ENCODE results near the gene METAP2. TPM values are rescaled to one million over a fixed set of nuclear protein-coding genes. Genes with fewer than 3 reads are reported as not detected.

METAP2 gene
- total and polyA plus RNA-seq, 2 experiments from 2014 or later: 111 to 159 TPM

DNA sequence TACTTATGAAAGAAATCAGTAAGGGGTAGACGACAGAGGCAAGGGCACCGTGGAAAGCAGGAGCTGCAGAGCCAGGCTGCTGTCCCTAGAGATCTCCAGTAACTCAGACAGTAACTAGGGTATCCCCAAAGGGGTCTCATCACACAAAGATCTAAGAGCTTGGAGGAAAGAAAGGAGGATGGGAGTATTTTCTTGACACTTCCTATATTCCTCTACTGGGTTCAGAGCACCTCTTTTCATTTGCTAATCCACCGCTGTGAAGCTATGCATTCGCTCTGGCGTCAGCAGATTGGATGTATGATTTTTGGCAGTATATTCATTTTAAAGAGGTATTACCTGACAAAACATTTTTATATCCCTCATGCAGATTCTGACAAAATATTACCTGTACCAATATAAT lies 64.7 kb downstream of the METAP2 start (continued):
- TF ChIP-seq NANOG (IDR thresholded peaks at IDR 0.05; ENCODE audit: borderline replicate concordance) (no peak), ZNF331 (CRISPR knock-in tag; IDR thresholded peaks at IDR 0.05; ENCODE audit: low read depth) (no peak), CREB1 (CRISPR knock-in tag; IDR thresholded peaks at IDR 0.05; ENCODE audit: low read depth) (no peak), JUNB (IDR thresholded peaks at IDR 0.05; ENCODE audit: unreplicated experiment) (no peak), ZNF114 (CRISPR knock-in tag; IDR thresholded peaks at IDR 0.05) (no peak), EZH2 (IDR thresholded peaks at IDR 0.05; ENCODE audit: low read depth, unreplicated experiment) (no peak), POLR2AphosphoS5 (IDR thresholded peaks at IDR 0.05; ENCODE audit: low read depth) (no peak)
- TF ChIP-seq, protein P1, sequence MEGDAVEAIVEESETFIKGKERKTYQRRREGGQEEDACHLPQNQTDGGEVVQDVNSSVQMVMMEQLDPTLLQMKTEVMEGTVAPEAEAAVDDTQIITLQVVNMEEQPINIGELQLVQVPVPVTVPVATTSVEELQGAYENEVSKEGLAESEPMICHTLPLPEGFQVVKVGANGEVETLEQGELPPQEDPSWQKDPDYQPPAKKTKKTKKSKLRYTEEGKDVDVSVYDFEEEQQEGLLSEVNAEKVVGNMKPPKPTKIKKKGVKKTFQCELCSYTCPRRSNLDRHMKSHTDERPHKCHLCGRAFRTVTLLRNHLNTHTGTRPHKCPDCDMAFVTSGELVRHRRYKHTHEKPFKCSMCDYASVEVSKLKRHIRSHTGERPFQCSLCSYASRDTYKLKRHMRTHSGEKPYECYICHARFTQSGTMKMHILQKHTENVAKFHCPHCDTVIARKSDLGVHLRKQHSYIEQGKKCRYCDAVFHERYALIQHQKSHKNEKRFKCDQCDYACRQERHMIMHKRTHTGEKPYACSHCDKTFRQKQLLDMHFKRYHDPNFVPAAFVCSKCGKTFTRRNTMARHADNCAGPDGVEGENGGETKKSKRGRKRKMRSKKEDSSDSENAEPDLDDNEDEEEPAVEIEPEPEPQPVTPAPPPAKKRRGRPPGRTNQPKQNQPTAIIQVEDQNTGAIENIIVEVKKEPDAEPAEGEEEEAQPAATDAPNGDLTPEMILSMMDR (conservative IDR thresholded peaks at IDR 0.05; ENCODE audit: low read depth in 2 of 2): no peak
- TF ChIP-seq, protein P2, sequence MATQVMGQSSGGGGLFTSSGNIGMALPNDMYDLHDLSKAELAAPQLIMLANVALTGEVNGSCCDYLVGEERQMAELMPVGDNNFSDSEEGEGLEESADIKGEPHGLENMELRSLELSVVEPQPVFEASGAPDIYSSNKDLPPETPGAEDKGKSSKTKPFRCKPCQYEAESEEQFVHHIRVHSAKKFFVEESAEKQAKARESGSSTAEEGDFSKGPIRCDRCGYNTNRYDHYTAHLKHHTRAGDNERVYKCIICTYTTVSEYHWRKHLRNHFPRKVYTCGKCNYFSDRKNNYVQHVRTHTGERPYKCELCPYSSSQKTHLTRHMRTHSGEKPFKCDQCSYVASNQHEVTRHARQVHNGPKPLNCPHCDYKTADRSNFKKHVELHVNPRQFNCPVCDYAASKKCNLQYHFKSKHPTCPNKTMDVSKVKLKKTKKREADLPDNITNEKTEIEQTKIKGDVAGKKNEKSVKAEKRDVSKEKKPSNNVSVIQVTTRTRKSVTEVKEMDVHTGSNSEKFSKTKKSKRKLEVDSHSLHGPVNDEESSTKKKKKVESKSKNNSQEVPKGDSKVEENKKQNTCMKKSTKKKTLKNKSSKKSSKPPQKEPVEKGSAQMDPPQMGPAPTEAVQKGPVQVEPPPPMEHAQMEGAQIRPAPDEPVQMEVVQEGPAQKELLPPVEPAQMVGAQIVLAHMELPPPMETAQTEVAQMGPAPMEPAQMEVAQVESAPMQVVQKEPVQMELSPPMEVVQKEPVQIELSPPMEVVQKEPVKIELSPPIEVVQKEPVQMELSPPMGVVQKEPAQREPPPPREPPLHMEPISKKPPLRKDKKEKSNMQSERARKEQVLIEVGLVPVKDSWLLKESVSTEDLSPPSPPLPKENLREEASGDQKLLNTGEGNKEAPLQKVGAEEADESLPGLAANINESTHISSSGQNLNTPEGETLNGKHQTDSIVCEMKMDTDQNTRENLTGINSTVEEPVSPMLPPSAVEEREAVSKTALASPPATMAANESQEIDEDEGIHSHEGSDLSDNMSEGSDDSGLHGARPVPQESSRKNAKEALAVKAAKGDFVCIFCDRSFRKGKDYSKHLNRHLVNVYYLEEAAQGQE (IDR thresholded peaks at IDR 0.05; ENCODE audit: unreplicated experiment): no peak

DNA sequence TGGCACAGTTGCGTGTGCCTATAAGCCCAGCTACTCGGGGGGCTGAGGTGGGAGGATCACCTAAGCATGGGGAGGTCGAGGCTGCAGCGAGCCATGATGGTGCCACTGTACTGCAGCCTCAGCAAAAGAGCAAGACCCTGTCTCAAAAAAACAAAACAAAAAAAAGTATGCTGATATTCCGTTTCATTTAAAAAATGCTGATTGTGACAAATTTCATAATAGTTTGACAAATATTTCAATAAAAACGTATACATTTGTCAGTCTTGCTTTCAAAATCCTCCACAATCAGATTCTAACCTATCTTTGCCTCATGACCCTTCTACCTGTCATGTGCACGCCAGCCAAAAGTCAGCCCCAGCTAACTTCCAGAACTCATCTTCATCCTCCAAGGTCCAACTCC lies 67.5 kb downstream of the METAP2 start:
- H3K4me3 Mint-ChIP-seq: no peak overlapping the region; the same call in 2 of the 3 replicates
- H3K36me3 Mint-ChIP-seq (ENCODE audit: low read depth): peaks cover 54% of the 10 kb centered on the region
- peaks cover 54% of the 10 kb centered on the region for H3K4me1 Mint-ChIP-seq
- Histone ChIP-seq H3K79me2 (replicated peaks; ENCODE audit: insufficient read depth) (peaks cover 100% of the 10 kb centered on the region), H3K27me3 (ENCODE audit: insufficient read depth) (no peaks in the 10 kb centered on the region), H3K27ac (ENCODE audit: low read depth) (no peak overlapping the region), H2AFZ (no peak overlapping the region), H3K4me1 (ENCODE audit: insufficient read depth) (peaks cover 61% of the 10 kb centered on the region), H4K20me1 (replicated peaks; ENCODE audit: insufficient read depth) (peaks cover 34% of the 10 kb centered on the region), H3K9me2 (ENCODE audit: insufficient read depth) (no peaks in the 10 kb centered on the region), H3K36me3 (ENCODE audit: insufficient read depth) (no peaks in the 10 kb centered on the region), H3K4me2 (no peak overlapping the region), H3K4me3 (no peak overlapping the region), H3F3A (replicated peaks; ENCODE audit: low read depth) (no peaks in the 10 kb centered on the region)
- H3K27ac Mint-ChIP-seq: peak overlapping the region; percentile 69; the same call in 1 of the 2 replicates
- peaks cover 8% of the 10 kb centered on the region for H3K27me3 Mint-ChIP-seq (ENCODE audit: insufficient read depth, low read depth, poor library complexity)
- ATAC-seq: no peak
- no peak for DNase-seq (ENCODE audit: low spot score)
- no peaks in the 10 kb centered on the region; the same call in 2 of the 3 replicates for H3K9me3 Mint-ChIP-seq
- TF ChIP-seq EZH2phosphoT487 (IDR thresholded peaks at IDR 0.05; ENCODE audit: unreplicated experiment): no peak
- TF ChIP-seq ZNF331 (CRISPR knock-in tag; IDR thresholded peaks at IDR 0.05; ENCODE audit: low read depth): no peak
- TF ChIP-seq EZH2 (IDR thresholded peaks at IDR 0.05; ENCODE audit: low read depth, unreplicated experiment): no peak
- no peak for TF ChIP-seq STAT1 (IDR thresholded peaks at IDR 0.05; ENCODE audit: unreplicated experiment)
- no peak for TF ChIP-seq JUNB (IDR thresholded peaks at IDR 0.05; ENCODE audit: unreplicated experiment)
- TF ChIP-seq POLR2AphosphoS5 (IDR thresholded peaks at IDR 0.05; ENCODE audit: low read depth): no peak
- TF ChIP-seq ZNF114 (CRISPR knock-in tag; IDR thresholded peaks at IDR 0.05): no peak
- TF ChIP-seq, protein P3, sequence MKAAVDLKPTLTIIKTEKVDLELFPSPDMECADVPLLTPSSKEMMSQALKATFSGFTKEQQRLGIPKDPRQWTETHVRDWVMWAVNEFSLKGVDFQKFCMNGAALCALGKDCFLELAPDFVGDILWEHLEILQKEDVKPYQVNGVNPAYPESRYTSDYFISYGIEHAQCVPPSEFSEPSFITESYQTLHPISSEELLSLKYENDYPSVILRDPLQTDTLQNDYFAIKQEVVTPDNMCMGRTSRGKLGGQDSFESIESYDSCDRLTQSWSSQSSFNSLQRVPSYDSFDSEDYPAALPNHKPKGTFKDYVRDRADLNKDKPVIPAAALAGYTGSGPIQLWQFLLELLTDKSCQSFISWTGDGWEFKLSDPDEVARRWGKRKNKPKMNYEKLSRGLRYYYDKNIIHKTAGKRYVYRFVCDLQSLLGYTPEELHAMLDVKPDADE (IDR thresholded peaks at IDR 0.05): no peak
- TF ChIP-seq, protein P4, sequence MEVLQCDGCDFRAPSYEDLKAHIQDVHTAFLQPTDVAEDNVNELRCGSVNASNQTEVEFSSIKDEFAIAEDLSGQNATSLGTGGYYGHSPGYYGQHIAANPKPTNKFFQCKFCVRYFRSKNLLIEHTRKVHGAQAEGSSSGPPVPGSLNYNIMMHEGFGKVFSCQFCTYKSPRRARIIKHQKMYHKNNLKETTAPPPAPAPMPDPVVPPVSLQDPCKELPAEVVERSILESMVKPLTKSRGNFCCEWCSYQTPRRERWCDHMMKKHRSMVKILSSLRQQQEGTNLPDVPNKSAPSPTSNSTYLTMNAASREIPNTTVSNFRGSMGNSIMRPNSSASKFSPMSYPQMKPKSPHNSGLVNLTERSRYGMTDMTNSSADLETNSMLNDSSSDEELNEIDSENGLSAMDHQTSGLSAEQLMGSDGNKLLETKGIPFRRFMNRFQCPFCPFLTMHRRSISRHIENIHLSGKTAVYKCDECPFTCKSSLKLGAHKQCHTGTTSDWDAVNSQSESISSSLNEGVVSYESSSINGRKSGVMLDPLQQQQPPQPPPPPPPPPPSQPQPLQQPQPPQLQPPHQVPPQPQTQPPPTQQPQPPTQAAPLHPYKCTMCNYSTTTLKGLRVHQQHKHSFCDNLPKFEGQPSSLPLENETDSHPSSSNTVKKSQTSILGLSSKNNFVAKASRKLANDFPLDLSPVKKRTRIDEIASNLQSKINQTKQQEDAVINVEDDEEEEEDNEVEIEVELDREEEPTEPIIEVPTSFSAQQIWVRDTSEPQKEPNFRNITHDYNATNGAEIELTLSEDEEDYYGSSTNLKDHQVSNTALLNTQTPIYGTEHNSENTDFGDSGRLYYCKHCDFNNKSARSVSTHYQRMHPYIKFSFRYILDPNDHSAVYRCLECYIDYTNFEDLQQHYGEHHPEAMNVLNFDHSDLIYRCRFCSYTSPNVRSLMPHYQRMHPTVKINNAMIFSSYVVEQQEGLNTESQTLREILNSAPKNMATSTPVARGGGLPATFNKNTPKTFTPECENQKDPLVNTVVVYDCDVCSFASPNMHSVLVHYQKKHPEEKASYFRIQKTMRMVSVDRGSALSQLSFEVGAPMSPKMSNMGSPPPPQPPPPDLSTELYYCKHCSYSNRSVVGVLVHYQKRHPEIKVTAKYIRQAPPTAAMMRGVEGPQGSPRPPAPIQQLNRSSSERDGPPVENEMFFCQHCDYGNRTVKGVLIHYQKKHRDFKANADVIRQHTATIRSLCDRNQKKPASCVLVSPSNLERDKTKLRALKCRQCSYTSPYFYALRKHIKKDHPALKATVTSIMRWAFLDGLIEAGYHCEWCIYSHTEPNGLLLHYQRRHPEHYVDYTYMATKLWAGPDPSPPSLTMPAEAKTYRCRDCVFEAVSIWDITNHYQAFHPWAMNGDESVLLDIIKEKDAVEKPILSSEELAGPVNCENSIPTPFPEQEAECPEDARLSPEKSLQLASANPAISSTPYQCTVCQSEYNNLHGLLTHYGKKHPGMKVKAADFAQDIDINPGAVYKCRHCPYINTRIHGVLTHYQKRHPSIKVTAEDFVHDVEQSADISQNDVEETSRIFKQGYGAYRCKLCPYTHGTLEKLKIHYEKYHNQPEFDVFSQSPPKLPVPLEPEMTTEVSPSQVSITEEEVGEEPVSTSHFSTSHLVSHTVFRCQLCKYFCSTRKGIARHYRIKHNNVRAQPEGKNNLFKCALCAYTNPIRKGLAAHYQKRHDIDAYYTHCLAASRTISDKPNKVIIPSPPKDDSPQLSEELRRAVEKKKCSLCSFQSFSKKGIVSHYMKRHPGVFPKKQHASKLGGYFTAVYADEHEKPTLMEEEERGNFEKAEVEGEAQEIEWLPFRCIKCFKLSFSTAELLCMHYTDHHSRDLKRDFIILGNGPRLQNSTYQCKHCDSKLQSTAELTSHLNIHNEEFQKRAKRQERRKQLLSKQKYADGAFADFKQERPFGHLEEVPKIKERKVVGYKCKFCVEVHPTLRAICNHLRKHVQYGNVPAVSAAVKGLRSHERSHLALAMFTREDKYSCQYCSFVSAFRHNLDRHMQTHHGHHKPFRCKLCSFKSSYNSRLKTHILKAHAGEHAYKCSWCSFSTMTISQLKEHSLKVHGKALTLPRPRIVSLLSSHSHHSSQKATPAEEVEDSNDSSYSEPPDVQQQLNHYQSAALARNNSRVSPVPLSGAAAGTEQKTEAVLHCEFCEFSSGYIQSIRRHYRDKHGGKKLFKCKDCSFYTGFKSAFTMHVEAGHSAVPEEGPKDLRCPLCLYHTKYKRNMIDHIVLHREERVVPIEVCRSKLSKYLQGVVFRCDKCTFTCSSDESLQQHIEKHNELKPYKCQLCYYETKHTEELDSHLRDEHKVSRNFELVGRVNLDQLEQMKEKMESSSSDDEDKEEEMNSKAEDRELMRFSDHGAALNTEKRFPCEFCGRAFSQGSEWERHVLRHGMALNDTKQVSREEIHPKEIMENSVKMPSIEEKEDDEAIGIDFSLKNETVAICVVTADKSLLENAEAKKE (CRISPR knock-in tag; IDR thresholded peaks at IDR 0.05): no peak
- TF ChIP-seq CREB1 (CRISPR knock-in tag; IDR thresholded peaks at IDR 0.05; ENCODE audit: low read depth): no peak

Measured in GM23338 (cell line).